Activated effector memory CD4-positive, alpha-beta T cell treated with Interleukin-2 at 50 U/mL for 16 hours (primary cell): ENCODE data around the gene CDH24.

Experiments
- DNase-seq: peaks from one replicate; pipeline ENCODE4 v3.0.0-alpha.2; 2020

CDH24 gene

DNA sequence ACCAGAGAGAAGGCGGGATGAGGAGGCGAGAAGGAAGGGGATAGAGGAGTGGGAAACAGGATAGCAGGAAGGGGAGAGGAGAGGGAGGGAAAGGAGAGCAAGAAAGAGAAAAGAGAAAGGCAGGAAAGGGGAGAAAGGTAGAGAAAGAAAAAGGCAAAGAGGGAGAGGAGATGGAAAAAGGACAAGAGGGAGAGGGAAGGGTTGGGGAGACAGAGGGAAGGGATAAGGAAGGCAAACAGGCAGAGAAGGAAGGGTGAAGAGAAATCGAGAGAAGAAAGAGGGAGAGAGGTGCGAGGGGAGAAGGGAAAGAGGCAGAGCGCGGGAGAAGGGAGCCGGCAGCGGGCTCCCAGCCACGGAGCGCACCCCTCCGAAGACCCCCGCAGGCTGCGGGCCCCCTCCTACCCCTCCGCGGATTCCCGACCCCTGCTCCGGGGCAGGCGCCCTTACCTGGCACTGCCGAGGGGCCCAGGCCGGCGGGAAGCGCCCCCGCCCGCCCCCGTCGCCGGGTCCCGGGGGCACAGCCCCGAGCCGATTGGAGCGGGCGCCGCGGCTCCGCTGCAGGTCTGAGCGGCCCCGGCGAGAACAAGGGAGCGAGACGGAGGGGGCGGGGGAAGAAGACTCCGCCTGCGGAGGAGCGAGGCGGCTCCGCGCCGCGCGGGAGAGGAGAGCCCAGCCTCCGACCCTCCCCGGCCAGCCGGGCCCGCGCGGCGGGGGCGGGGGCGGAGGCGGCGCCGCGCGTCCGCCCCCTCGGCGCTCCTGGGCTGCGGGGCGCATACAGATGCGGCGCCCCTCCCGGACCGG, at the start of gene CDH24:
Gene CDH24, minus strand, starts transcription at position 565 of the 801 bp plus-strand sequence. CDS start 1,787 bp downstream, outside the sequence.
- peak; percentile 59 for DNase-seq

- no peak for DNase-seq
Measured at GRCh38 chr14:23106747-23107045, 49.4 kb upstream of the CDH24 start.

GRCh38 chr14:23105348-23105824, 48.1 kb upstream of the CDH24 start:
- no peak for DNase-seq

GRCh38 chr14:23104591-23105347, 47.4 kb upstream of the CDH24 start, which contains the start of gene CIROP:
TSS of gene CIROP (minus strand) at chr14:23104989. CDS start at chr14:23104920, 69 bp downstream.
- DNase-seq = no peak

DNA sequence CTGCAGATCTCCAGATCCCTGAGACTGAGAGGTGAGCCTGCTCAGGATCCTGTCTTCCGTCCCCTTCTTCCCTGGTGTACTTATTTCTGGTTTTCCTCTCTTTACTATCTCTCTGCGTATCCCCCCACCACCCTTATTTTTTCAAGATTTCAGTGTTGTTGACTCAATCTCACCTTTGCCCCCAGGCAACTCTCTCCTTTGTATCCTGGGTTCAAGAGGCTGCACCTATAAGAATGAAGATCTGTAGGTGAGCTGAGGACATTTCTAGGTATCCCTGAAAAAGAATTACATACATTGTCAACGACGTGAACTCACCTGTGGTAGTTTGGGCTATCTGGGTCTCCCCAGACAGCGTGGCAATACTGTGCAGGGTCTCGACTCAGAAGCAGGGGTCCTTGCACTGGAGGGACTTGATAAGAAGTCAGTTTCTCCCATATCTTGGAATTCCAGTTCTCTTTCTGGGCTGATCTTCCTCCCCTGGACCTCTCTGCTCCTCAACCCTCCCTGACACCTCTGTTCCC, 46.8 kb upstream of the CDH24 start:
- no peak for DNase-seq

GRCh38 chr14:23103581-23103980, 46.3 kb upstream of the CDH24 start:
- DNase-seq = no peak

DNA sequence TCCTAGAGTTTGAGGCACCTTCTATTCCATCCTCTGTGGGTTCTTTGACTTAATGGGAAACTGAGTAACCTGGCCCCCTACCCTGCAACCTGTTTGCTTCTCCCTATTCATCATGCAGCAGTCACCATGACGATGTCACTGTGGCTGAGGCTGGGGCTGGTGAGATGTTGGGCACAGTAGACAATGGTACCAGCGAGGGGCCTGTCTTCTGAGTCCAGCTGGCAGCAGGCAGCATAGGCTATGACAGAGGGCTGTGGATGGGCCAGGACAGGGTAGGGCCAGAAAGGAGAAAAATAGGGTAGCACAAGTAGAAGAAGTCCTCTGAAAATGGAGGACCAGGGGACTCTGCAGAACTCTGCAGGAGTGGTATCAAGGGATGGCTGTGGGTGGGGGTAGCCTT, 45.5 kb upstream of the CDH24 start:
- DNase-seq = no peak

- DNase-seq = no peak
Measured at GRCh38 chr14:23101986-23102625, 44.8 kb upstream of the CDH24 start.

- DNase-seq = no peak
Measured at GRCh38 chr14:23101213-23101970, 44.1 kb upstream of the CDH24 start.

DNA sequence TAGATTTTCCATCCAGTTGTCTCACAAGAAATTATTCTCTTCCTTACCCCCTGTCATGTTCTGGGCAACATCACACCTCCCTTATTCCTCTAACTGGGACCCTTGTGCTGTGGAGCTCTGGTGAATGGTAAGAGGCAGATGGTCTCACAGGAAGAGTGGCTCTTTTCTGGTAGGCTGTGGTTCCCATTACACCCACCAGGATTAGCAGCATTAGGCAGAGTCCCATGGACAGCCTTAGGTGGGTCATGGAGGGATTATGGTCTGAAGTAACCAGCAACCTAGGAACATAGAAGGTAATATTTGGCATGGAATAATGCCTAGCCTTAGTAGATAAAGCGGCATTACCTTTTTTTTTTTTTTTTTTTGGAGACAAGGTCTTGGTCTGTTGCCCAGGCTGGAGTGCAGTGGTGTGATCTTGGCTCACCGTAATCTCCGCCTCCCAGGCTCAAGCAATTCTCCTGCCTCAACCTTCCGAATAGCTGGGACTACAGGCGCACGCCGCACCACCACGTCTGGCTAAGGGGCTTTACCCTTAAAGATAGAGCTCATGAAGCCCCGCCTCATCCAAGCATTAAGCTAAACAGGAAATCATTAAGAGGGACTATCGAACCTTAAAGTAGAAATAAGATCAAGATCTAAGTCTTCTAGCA, 42.0 kb upstream of the CDH24 start:
- no peak for DNase-seq

GRCh38 chr14:23097786-23098185, 40.5 kb upstream of the CDH24 start:
- DNase-seq = no peak

DNA sequence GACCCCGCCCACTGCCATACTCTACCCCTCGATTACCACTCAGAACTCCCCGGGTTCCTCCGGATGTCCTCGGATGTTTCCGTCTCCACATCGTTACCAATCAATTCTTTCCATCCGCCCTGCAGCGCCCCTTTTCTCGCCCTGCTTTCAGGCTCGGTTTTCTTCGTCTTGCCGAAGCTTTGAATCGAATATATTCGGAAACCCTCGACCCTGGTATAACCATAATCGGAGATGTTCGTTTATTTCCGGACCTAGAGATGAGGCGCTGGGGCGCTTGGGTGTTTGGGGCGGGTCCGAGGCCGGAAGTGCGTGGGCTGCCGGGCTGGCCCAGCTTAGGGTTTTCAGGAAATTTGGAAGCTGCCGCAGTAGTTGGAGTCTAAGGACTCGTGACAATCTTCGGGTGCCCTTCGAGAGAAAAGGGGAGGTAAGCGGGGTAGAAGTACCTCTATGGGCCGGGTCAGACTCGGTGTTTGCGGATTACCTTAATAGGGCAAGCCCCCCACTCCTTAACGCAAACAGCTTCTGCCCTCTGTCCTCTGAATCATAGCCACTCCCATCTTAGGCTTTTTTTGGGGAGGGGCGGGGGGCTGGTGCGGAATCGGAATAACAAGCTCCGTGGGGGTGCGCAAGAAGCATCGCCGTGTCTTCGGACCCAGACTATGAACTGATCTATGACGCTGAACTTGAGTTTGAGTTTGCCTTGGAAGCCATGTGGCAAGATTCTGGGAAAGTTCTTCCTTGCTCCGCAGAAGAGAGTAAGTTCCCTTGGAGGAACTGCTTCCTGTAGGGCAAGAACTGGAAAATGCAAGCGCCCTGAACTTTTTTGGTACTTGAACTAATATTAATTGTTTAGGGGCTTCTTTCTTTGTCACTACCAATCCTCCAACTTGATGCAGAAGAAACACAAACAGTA, 38.1 kb upstream of the CDH24 start, which contains the start of gene C14orf119:
Gene C14orf119, plus strand, starts transcription at position 310 of the 913 bp plus-strand sequence. CDS start 2,154 bp downstream, outside the sequence.
- peak; percentile 99 for DNase-seq

- DNase-seq = no peak
Measured at GRCh38 chr14:23094666-23095195, 37.4 kb upstream of the CDH24 start, which contains the start of gene ACIN1. TSS of gene ACIN1 (minus strand) at chr14:23095136. CDS start at chr14:23095112, 24 bp downstream.

GRCh38 chr14:23093991-23094665, 36.8 kb upstream of the CDH24 start:
- DNase-seq = no peak

DNA sequence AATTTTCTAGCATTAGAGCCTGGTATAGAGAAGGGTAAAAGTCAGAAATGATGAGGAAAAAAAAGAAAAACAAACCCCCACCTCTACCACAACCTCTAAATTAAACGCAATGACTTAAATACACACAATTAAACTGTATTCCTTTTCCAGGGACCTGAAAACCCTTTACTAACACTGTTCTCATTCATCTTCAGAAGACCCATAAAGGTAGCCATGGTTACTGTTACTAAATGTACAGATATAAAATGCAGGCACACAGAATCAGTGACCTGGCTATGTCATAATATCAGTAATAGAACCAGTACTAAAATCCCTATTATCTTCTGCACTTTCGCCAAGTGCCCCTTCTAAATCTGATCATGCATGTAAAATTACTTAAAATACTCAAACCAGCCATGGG, 36.2 kb upstream of the CDH24 start:
- no peak for DNase-seq

DNA sequence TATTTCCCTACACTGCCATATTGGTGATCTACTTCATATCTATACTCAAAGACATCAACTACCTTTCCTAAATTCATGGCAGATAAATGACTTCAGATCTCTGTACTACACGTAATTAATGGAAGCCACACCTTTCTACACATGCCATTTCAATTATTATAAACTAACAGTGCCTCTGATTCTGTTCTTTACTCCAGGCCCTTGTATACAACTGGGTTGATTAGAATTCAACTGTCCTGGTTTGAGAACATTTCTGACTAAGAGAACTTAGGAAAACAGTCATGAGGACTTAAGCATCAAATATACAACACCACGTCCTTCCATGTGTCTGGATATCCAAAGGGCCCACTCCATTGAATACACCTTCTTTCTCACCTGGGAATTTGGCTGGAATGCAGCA, 35.8 kb upstream of the CDH24 start:
- no peak for DNase-seq

GRCh38 chr14:23091294-23092225, 34.2 kb upstream of the CDH24 start:
- no peak for DNase-seq

GRCh38 chr14:23090254-23090636, 32.9 kb upstream of the CDH24 start:
- DNase-seq = no peak
